WTC11 (cell line): ENCODE results near the gene FBLN2. TPM values are rescaled to one million over a fixed set of nuclear protein-coding genes. Genes with fewer than 3 reads are reported as not detected.
A peak's percentile ranks its signal among the peaks of the same experiment; 100 is the strongest.

Experiments used
- ATAC-seq: fragments of 200-7000 bp; cut with Tn5 transposase; 2 replicates; pipeline ENCODE4 v1.10.0; 2021; ENCODE audit warnings: mild to moderate bottlenecking, moderate library complexity
- CTCF ChIA-PET: fragments of 300-600 bp; sonication (Branson Sonifier 250); formaldehyde crosslinking; loops from one replicate; lab custom pipeline; 2021; ENCODE audit warnings: antibody characterized with exemption; lab: Charles Lee
- POLR2A ChIA-PET: fragments of 350-600 bp; sonication (Branson Sonifier 250); formaldehyde crosslinking; loops from one replicate; lab custom pipeline; 2021; ENCODE audit warnings: antibody characterized with exemption; lab: Charles Lee
- DNase-seq: peaks from one replicate; pipeline ENCODE4 v3.0.0; 2021; ENCODE audit warnings: low spot score
- H3K27ac Mint-ChIP-seq: 2 replicates; pipeline ENCODE4 v1.8.0; 2021; ENCODE audit warnings: mixed read lengths
- H3K27me3 Mint-ChIP-seq: 2 replicates; pipeline ENCODE4 v1.8.0; 2021; ENCODE audit warnings: low read depth, mild to moderate bottlenecking, moderate library complexity, mixed read lengths
- H3K36me3 Mint-ChIP-seq: 2 replicates; pipeline ENCODE4 v1.8.0; 2021; ENCODE audit warnings: mixed read lengths
- H3K4me1 Mint-ChIP-seq: 2 replicates; pipeline ENCODE4 v1.8.0; 2022; ENCODE audit warnings: mixed read lengths
- H3K4me3 Mint-ChIP-seq: 2 replicates; pipeline ENCODE4 v1.8.0; 2021; ENCODE audit warnings: mild to moderate bottlenecking, moderate library complexity, mixed read lengths
- H3K9me3 Mint-ChIP-seq: 2 replicates; pipeline ENCODE4 v1.8.0; 2021; ENCODE audit warnings: mixed read lengths
- ATF1 ChIP-seq: sonication (generic); formaldehyde crosslinking; IDR thresholded peaks from 2 replicates; pipeline ENCODE4 v1.8.1; 2023; ENCODE audit warnings: mild to moderate bottlenecking, moderate library complexity, missing genetic modification reagents
- FOXJ3 ChIP-seq: sonication (generic); formaldehyde crosslinking; IDR thresholded peaks from 2 replicates; pipeline ENCODE4 v1.9.0; 2021; ENCODE audit warnings: missing genetic modification reagents, mild to moderate bottlenecking, borderline replicate concordance
- FOXP1 ChIP-seq: sonication (generic); formaldehyde crosslinking; IDR thresholded peaks from 2 replicates; pipeline ENCODE4 v1.8.0; 2022; ENCODE audit warnings: missing genetic modification reagents, mild to moderate bottlenecking, moderate library complexity, borderline replicate concordance
- NFATC4 ChIP-seq: fragments of 250-450 bp; sonication (Bioruptor Pico); IDR thresholded peaks from 2 replicates; pipeline ENCODE4 v1.9.0; 2021; ENCODE audit warnings: mild to moderate bottlenecking
- NFE2L1 ChIP-seq: sonication (generic); formaldehyde crosslinking; IDR thresholded peaks from 2 replicates; pipeline ENCODE4 v1.8.1; 2023; ENCODE audit warnings: missing genetic modification reagents
- NR3C1 ChIP-seq: sonication (generic); formaldehyde crosslinking; conservative IDR thresholded peaks from 2 replicates; pipeline ENCODE4 v1.8.1; 2023; ENCODE audit warnings: low read depth, mild to moderate bottlenecking, missing genetic modification reagents
- SMAD4 ChIP-seq: sonication (generic); formaldehyde crosslinking; IDR thresholded peaks from 2 replicates; pipeline ENCODE4 v1.8.0; 2022; ENCODE audit warnings: mild to moderate bottlenecking, missing genetic modification reagents
- ZBTB21 ChIP-seq: sonication (generic); formaldehyde crosslinking; IDR thresholded peaks from 2 replicates; pipeline ENCODE4 v1.8.1; 2023; ENCODE audit warnings: mild to moderate bottlenecking, missing genetic modification reagents, borderline replicate concordance
- ZNF121 ChIP-seq: sonication (generic); formaldehyde crosslinking; IDR thresholded peaks from 2 replicates; pipeline ENCODE4 v1.8.0; 2023; ENCODE audit warnings: missing genetic modification reagents
- ZNF263 ChIP-seq: sonication (generic); formaldehyde crosslinking; IDR thresholded peaks from 2 replicates; pipeline ENCODE4 v1.8.1; 2022; ENCODE audit warnings: low read depth, mild to moderate bottlenecking, moderate library complexity, missing genetic modification reagents
- ZNF317 ChIP-seq: sonication (generic); formaldehyde crosslinking; IDR thresholded peaks from 2 replicates; pipeline ENCODE4 v1.8.1; 2023; ENCODE audit warnings: low read depth, mild to moderate bottlenecking, moderate library complexity, missing genetic modification reagents, borderline replicate concordance
- total RNA-seq: library from RNA; stranded (reverse); gene quantifications from 3 replicates; pipeline ENCODE4 v1.2.3, GENCODE V29; 2021
- TF ChIP-seq, protein P1 (sequence below): sonication (generic); formaldehyde crosslinking; IDR thresholded peaks from 2 replicates; pipeline ENCODE4 v1.8.0; 2022; ENCODE audit warnings: mild to moderate bottlenecking, missing genetic modification reagents
- TF ChIP-seq, protein P2 (sequence below): sonication (generic); formaldehyde crosslinking; IDR thresholded peaks from 2 replicates; pipeline ENCODE4 v1.8.0; 2022; ENCODE audit warnings: mild to moderate bottlenecking, missing genetic modification reagents
- TF ChIP-seq, protein P3 (sequence below): fragments of 250-450 bp; sonication (Bioruptor Pico); IDR thresholded peaks from 2 replicates; pipeline ENCODE4 v2.1.2; 2022; ENCODE audit warnings: mild to moderate bottlenecking, moderate library complexity
- TF ChIP-seq, protein P4 (sequence below): fragments of 200-600 bp; IDR thresholded peaks from 2 replicates; pipeline ENCODE4 v1.8.0; 2022; ENCODE audit warnings: antibody characterized with exemption
- TF ChIP-seq, protein P5 (sequence below): sonication (generic); formaldehyde crosslinking; IDR thresholded peaks from 2 replicates; pipeline ENCODE4 v1.8.0; 2022; ENCODE audit warnings: mild to moderate bottlenecking, missing genetic modification reagents
- TF ChIP-seq, protein P6 (sequence below): sonication (generic); formaldehyde crosslinking; IDR thresholded peaks from 2 replicates; pipeline ENCODE4 v1.8.1; 2023; ENCODE audit warnings: mild to moderate bottlenecking, missing genetic modification reagents, borderline replicate concordance
- TF ChIP-seq, protein P7 (sequence below): sonication (generic); formaldehyde crosslinking; IDR thresholded peaks from 2 replicates; pipeline ENCODE4 v1.8.0; 2023; ENCODE audit warnings: missing genetic modification reagents
- TF ChIP-seq, protein P8 (sequence below): sonication (generic); formaldehyde crosslinking; IDR thresholded peaks from 2 replicates; pipeline ENCODE4 v1.8.1; 2023; ENCODE audit warnings: mild to moderate bottlenecking, missing genetic modification reagents, moderate library complexity

The FBLN2 gene
- total RNA-seq, 1 experiment from 2014 or later: 20.7 TPM

DNA sequence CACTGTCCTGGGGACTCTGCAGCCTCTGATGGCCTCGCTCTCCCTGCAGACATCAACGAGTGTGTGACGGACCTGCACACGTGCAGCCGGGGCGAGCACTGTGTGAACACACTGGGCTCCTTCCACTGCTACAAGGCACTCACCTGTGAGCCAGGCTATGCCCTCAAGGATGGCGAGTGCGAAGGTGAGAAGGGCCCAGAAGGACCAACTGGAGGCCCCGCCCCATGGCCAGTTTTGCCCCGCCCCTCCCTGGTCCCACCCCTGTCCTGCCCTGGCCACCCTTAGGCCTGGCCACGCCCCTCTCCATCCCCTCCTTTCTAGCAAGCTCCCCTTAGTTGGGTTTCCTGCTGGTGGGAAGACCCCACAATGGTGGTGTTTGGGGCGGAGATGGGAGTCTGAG is 77.5 kb downstream of the FBLN2 start:
- Mint-ChIP-seq H3K4me1 (no peaks in the 10 kb centered on the region), H3K27ac (no peak overlapping the region), H3K36me3 (no peaks in the 10 kb centered on the region), H3K27me3 (no peaks in the 10 kb centered on the region), H3K9me3 (no peaks in the 10 kb centered on the region), H3K4me3 (no peak overlapping the region)
- POLR2A ChIA-PET: no interaction called here
- CTCF ChIA-PET: interaction anchor here (0.6 to 1.3 kb wide), 4 partner anchors 22 to 758 kb away, joined by 3 to 7 read pairs (median 4); no protein-coding TSS in a partner anchor
- ATAC-seq: no peak
- DNase-seq: peak; percentile 29
- TF ChIP-seq ATF1 (CRISPR knock-in tag) (no peak), FOXJ3 (CRISPR knock-in tag) (no peak)

DNA sequence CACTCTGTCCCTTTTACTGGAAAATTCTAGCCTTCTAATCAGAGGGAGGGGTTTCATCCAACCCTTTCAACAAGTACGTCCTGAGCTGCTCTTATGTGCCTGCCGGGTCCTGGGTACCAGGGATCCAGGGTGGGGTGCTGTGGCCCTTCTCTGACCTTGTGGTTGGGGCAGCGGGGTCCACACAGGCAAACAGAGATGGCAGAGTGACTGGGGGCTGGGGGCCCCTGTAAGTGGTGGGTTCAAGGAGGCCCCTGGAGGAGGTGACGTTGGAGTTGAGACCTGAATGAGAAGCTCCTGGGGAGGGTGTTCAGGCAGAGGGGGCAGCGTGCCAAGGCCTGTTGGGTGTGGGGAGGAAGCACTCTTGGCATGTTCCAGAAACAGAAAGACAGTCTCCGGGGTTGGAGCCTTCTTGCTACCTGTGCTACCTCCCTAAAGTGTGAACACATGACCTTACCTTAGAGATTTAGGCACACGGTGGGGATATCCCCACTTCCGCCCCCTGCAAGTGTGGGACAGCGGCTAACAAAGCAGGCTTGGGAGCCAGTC is 78.1 kb downstream of the FBLN2 start:
- CTCF ChIA-PET: interaction anchor here (0.6 to 1.1 kb wide), 3 partner anchors 21 to 759 kb away, joined by 3 to 7 read pairs (median 5); no protein-coding TSS in a partner anchor
- POLR2A ChIA-PET: no interaction called here
- ATAC-seq: no peak
- Mint-ChIP-seq H3K36me3 (no peaks in the 10 kb centered on the region), H3K27ac (no peak overlapping the region), H3K4me1 (no peaks in the 10 kb centered on the region), H3K9me3 (no peaks in the 10 kb centered on the region), H3K4me3 (no peak overlapping the region), H3K27me3 (no peaks in the 10 kb centered on the region)
- DNase-seq: no peak
- TF ChIP-seq NFE2L1 (CRISPR knock-in tag) (no peak), ZNF121 (CRISPR knock-in tag) (no peak), ZNF263 (no peak), ZNF317 (CRISPR knock-in tag) (no peak), FOXP1 (CRISPR knock-in tag) (no peak), SMAD4 (CRISPR knock-in tag) (no peak), NFATC4 (CRISPR knock-in tag) (no peak), NR3C1 (CRISPR knock-in tag) (no peak), ZBTB21 (no peak)
- TF ChIP-seq, protein P1, sequence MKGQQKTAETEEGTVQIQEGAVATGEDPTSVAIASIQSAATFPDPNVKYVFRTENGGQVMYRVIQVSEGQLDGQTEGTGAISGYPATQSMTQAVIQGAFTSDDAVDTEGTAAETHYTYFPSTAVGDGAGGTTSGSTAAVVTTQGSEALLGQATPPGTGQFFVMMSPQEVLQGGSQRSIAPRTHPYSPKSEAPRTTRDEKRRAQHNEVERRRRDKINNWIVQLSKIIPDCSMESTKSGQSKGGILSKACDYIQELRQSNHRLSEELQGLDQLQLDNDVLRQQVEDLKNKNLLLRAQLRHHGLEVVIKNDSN: no peak
- TF ChIP-seq, protein P2, sequence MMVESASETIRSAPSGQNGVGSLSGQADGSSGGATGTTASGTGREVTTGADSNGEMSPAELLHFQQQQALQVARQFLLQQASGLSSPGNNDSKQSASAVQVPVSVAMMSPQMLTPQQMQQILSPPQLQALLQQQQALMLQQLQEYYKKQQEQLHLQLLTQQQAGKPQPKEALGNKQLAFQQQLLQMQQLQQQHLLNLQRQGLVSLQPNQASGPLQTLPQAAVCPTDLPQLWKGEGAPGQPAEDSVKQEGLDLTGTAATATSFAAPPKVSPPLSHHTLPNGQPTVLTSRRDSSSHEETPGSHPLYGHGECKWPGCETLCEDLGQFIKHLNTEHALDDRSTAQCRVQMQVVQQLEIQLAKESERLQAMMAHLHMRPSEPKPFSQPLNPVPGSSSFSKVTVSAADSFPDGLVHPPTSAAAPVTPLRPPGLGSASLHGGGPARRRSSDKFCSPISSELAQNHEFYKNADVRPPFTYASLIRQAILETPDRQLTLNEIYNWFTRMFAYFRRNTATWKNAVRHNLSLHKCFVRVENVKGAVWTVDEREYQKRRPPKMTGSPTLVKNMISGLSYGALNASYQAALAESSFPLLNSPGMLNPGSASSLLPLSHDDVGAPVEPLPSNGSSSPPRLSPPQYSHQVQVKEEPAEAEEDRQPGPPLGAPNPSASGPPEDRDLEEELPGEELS: no peak
- TF ChIP-seq, protein P3, sequence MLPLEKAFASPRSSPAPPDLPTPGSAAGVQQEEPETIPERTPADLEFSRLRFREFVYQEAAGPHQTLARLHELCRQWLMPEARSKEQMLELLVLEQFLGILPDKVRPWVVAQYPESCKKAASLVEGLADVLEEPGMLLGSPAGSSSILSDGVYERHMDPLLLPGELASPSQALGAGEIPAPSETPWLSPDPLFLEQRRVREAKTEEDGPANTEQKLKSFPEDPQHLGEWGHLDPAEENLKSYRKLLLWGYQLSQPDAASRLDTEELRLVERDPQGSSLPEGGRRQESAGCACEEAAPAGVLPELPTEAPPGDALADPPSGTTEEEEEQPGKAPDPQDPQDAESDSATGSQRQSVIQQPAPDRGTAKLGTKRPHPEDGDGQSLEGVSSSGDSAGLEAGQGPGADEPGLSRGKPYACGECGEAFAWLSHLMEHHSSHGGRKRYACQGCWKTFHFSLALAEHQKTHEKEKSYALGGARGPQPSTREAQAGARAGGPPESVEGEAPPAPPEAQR (CRISPR knock-in tag): no peak
- TF ChIP-seq, protein P4, sequence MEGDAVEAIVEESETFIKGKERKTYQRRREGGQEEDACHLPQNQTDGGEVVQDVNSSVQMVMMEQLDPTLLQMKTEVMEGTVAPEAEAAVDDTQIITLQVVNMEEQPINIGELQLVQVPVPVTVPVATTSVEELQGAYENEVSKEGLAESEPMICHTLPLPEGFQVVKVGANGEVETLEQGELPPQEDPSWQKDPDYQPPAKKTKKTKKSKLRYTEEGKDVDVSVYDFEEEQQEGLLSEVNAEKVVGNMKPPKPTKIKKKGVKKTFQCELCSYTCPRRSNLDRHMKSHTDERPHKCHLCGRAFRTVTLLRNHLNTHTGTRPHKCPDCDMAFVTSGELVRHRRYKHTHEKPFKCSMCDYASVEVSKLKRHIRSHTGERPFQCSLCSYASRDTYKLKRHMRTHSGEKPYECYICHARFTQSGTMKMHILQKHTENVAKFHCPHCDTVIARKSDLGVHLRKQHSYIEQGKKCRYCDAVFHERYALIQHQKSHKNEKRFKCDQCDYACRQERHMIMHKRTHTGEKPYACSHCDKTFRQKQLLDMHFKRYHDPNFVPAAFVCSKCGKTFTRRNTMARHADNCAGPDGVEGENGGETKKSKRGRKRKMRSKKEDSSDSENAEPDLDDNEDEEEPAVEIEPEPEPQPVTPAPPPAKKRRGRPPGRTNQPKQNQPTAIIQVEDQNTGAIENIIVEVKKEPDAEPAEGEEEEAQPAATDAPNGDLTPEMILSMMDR: no peak
- TF ChIP-seq, protein P5, sequence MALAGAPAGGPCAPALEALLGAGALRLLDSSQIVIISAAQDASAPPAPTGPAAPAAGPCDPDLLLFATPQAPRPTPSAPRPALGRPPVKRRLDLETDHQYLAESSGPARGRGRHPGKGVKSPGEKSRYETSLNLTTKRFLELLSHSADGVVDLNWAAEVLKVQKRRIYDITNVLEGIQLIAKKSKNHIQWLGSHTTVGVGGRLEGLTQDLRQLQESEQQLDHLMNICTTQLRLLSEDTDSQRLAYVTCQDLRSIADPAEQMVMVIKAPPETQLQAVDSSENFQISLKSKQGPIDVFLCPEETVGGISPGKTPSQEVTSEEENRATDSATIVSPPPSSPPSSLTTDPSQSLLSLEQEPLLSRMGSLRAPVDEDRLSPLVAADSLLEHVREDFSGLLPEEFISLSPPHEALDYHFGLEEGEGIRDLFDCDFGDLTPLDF (CRISPR knock-in tag): no peak
- TF ChIP-seq, protein P6, sequence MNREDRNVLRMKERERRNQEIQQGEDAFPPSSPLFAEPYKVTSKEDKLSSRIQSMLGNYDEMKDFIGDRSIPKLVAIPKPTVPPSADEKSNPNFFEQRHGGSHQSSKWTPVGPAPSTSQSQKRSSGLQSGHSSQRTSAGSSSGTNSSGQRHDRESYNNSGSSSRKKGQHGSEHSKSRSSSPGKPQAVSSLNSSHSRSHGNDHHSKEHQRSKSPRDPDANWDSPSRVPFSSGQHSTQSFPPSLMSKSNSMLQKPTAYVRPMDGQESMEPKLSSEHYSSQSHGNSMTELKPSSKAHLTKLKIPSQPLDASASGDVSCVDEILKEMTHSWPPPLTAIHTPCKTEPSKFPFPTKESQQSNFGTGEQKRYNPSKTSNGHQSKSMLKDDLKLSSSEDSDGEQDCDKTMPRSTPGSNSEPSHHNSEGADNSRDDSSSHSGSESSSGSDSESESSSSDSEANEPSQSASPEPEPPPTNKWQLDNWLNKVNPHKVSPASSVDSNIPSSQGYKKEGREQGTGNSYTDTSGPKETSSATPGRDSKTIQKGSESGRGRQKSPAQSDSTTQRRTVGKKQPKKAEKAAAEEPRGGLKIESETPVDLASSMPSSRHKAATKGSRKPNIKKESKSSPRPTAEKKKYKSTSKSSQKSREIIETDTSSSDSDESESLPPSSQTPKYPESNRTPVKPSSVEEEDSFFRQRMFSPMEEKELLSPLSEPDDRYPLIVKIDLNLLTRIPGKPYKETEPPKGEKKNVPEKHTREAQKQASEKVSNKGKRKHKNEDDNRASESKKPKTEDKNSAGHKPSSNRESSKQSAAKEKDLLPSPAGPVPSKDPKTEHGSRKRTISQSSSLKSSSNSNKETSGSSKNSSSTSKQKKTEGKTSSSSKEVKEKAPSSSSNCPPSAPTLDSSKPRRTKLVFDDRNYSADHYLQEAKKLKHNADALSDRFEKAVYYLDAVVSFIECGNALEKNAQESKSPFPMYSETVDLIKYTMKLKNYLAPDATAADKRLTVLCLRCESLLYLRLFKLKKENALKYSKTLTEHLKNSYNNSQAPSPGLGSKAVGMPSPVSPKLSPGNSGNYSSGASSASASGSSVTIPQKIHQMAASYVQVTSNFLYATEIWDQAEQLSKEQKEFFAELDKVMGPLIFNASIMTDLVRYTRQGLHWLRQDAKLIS (CRISPR knock-in tag): no peak
- TF ChIP-seq, protein P7, sequence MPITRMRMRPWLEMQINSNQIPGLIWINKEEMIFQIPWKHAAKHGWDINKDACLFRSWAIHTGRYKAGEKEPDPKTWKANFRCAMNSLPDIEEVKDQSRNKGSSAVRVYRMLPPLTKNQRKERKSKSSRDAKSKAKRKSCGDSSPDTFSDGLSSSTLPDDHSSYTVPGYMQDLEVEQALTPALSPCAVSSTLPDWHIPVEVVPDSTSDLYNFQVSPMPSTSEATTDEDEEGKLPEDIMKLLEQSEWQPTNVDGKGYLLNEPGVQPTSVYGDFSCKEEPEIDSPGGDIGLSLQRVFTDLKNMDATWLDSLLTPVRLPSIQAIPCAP: no peak
- TF ChIP-seq, protein P8, sequence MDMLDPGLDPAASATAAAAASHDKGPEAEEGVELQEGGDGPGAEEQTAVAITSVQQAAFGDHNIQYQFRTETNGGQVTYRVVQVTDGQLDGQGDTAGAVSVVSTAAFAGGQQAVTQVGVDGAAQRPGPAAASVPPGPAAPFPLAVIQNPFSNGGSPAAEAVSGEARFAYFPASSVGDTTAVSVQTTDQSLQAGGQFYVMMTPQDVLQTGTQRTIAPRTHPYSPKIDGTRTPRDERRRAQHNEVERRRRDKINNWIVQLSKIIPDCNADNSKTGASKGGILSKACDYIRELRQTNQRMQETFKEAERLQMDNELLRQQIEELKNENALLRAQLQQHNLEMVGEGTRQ: no peak
